GM21390 (cell line): ENCODE measurements around the gene DNAJA3.

Experiments used
- ATAC-seq: cut with Tn5 transposase; IDR thresholded peaks from one replicate; pipeline ENCODE4 v1.9.1; 2021; ENCODE audit not compliant: unreplicated experiment

DNAJA3 gene

GRCh38 chr16:4425378-4426020 lies at the start of gene DNAJA3:
DNAJA3 (plus strand) TSS chr16:4425868; CDS start chr16:4425882, 14 bp downstream.
- ATAC-seq = peak; percentile 82

DNA sequence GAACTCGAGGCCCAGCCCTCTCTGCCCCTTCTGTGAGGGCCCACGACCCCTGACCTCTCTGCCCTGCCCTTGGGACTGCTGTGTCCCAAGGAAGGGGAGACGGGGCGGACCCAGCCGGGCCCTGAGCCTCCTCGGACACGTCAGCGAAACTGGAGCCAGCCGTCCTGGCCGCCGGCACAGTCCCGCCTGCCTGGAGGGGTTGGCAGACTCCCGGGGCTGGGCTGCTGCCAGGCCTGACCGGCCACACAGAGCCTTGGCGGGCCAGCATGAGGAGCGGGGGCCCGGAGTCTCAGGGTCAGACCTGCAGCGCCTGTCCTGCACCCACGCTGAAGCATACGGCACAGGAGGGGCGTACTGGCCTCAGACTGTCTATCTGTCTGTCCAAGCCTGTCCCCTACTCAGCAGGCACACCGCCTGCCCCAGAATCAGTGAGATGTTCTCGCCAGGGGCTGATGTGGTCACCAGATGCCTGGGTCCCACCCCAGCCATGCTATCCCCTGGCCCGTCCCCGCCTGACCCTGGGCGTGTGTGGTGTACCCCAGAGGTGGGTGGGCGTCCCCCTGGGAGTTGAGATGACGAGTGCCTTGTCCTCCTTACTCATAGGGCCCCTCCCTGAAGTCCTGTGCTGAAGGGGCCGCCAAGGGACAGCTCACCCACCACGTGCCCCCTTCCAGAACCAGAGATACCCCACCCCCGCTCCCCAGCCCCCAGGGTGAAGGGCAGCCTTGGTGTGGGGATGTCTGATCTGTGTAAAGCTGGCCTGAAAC lies 49.4 kb upstream of the DNAJA3 start:
- no peak for ATAC-seq

GRCh38 chr16:4376893-4377572 lies 48.6 kb upstream of the DNAJA3 start:
- ATAC-seq = no peak

DNA sequence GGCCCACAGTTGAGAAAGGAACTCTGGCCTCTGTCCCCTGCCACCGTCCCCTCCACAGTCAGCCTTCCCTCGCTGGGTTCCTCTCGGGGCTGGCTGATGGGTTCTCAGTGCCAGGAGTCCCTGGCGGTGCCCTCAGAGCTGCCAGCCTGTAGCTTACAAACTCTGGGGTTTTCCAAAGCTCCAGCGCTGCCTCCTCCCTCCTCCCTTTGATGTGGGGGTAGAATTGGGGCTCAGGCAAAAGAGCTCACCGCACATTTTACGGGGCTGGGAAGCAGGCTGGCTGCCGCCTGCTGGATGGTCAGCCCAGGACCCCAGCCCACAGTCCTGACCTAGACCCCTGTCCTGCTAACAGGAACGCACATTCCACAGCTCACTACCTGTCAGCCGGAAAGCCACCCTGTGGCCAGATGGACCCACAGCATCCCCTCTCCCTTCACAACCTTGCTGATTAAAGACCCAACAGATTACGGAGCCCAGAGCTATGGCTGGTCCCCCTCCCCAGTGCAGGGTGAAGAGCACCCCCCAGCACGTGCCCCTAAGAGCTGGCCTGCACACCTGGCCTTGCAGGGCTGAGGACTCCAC lies 48.0 kb upstream of the DNAJA3 start:
- no peak for ATAC-seq

DNA sequence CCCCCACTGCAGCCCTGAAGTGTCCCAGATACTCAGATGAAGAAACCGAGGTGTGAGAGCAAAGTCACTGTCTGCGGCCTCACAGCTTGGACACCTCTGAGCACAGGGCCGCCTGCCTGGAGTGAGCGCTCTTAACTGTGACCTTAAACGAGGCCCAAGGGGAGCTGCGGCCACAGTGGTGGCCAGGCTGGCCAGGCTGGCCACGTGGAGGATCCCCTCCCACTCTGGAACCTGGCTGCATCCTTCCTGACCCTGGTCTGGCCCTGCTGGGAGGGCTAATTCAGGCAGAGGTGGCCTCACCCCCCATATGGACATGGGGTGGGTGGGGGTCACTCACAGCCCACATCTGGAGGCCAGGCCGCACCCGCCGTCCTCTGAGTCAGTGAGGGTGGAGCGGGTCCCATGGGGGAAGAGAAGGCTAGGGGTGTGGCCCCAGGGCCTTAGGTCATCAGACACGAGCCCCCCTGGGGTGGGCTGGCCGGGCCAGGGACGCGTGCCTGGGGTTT lies 47.5 kb upstream of the DNAJA3 start:
- no peak for ATAC-seq

GRCh38 chr16:4378999-4379690 lies 46.5 kb upstream of the DNAJA3 start:
- no peak for ATAC-seq

GRCh38 chr16:4380119-4381063 lies 45.3 kb upstream of the DNAJA3 start:
- ATAC-seq = no peak

GRCh38 chr16:4381072-4381934 lies 44.4 kb upstream of the DNAJA3 start:
- no peak for ATAC-seq

DNA sequence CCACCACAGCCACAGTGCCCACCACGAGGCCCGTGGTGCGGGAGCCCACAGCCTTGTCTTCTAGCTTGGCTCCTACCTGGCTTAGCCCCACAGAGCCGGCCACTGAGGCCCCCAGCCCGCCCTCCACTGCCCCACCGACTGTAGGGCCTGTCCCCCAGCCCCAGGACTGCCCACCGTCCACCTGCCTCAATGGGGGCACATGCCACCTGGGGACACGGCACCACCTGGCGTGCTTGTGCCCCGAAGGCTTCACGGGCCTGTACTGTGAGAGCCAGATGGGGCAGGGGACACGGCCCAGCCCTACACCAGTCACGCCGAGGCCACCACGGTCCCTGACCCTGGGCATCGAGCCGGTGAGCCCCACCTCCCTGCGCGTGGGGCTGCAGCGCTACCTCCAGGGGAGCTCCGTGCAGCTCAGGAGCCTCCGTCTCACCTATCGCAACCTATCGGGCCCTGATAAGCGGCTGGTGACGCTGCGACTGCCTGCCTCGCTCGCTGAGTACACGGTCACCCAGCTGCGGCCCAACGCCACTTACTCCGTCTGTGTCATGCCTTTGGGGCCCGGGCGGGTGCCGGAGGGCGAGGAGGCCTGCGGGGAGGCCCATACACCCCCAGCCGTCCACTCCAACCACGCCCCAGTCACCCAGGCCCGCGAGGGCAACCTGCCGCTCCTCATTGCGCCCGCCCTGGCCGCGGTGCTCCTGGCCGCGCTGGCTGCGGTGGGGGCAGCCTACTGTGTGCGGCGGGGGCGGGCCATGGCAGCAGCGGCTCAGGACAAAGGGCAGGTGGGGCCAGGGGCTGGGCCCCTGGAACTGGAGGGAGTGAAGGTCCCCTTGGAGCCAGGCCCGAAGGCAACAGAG lies 43.5 kb upstream of the DNAJA3 start:
- ATAC-seq = no peak

DNA sequence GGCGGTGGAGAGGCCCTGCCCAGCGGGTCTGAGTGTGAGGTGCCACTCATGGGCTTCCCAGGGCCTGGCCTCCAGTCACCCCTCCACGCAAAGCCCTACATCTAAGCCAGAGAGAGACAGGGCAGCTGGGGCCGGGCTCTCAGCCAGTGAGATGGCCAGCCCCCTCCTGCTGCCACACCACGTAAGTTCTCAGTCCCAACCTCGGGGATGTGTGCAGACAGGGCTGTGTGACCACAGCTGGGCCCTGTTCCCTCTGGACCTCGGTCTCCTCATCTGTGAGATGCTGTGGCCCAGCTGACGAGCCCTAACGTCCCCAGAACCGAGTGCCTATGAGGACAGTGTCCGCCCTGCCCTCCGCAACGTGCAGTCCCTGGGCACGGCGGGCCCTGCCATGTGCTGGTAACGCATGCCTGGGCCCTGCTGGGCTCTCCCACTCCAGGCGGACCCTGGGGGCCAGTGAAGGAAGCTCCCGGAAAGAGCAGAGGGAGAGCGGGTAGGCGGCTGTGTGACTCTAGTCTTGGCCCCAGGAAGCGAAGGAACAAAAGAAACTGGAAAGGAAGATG lies 42.8 kb upstream of the DNAJA3 start:
- no peak for ATAC-seq

DNA sequence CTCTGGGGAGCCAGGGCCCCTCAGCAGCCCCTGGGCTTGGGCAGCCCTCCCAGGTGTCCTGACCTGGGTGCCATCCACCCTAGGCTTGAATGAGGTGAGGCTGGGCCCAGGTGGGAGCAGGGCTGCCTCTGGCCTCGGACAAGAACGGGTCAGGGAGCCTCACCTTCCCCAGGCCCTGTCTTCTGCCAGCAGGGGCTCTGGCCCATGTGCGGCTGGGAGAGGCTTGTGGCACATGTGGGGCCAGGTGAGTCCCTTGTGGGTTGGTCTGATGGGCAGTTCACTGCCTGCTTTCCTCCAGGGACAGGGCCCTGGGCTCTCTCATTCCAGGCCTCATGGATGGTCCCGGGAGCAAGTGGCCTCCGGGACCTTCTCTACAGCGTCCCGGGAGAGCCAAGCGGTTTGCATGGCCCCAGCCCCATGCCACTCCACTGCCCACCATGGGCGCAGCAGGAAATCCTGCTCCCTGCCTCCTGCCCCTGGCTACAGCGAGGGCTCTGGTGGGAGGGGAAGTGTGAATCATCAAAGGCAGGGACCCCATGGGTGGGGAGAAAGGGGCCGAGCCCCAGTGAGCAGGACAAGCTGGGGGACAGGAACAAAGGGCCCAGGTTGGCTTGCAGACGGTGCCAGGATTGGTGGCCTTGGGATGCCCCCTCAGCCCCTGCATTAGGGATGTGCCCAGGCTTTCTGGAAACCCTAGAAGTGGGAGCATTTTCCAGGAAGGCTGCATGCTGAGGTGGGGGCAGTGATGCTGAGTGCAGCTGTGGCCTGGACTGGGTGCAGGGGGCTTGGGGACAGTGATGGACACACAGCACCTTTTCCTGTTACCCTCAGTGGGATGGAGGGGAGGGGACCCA lies 41.9 kb upstream of the DNAJA3 start:
- no peak for ATAC-seq

DNA sequence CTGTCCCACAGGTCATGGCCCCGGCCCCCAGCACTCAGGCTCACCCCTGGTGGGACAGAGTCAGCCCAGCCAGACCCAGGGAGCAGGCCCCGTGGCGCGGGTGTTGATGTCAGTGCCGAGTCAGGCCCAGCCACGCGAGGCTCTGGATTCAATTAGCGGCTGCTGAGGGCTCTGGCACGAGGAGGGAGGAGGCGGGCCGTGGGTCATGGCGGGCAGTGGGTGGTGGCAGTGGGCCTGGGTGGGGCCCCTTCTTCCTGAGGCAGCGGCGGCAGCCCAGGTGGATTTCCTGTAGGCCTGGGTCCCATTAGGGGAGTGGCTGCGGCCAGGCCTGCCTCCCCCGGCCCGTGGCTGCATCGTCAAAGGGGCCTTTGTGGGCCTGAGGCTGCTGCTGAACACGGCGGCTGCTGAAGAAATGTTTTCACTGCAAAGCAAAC lies 41.1 kb upstream of the DNAJA3 start:
- no peak for ATAC-seq

GRCh38 chr16:4385066-4385788 lies 40.4 kb upstream of the DNAJA3 start:
- no peak for ATAC-seq

- ATAC-seq = no peak
Measured at GRCh38 chr16:4385789-4386450, 39.7 kb upstream of the DNAJA3 start.

- no peak for ATAC-seq
Measured at GRCh38 chr16:4386451-4386805, 39.2 kb upstream of the DNAJA3 start.
